HK-2 (cell line): ENCODE data around the gene SLC4A11.
"Not testable (repeated sequence)": the region's sequence is repeated elsewhere in the genome, so short reads cannot be mapped to it uniquely, and the experiment has no call there.

Source experiments
- DNase-seq: peaks from one replicate; pipeline ENCODE4 v3.0.0-alpha.2; 2018; ENCODE audit not compliant: unreplicated experiment

The SLC4A11 gene

DNA sequence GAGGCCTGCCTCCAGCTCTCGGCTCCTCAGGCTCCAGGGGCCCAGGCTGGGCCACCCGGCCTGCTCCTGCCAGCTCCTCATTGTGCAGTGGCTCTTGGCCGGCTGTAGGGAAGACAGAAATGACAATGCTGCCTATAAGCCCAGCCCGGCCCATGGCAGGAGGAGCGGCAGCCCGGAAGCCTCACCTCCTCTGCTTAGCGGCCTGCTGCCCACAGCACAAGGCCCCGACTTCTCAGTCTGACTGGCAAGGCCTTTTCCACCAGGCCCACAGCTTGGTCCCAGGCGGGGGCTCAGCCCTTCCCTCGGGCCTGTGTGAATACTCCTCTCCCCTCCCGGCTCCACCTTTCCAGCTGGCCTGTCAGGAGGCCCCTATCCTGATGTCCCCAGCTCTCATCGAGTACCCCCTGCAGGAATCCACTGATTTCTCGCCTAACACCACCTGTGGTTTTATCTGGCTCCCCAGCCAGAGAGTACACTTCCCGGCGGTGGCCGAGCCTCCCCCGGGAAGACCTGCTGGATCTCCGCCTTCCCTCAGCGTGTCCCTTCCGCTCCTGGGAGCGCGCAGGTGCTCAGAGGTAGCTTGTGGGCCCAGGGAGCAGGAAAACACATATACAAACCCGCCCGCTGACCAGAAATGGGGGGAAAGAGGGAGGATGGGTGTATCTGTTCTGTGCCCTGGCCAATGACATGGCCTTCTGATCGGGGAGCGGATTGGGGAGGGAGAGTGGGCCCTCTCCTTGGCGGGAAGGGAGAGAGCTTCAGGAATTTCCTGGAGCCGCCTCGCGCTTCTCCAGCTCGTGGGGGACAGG, 35.5 kb downstream of the SLC4A11 start:
- peak; percentile 61 for DNase-seq

DNA sequence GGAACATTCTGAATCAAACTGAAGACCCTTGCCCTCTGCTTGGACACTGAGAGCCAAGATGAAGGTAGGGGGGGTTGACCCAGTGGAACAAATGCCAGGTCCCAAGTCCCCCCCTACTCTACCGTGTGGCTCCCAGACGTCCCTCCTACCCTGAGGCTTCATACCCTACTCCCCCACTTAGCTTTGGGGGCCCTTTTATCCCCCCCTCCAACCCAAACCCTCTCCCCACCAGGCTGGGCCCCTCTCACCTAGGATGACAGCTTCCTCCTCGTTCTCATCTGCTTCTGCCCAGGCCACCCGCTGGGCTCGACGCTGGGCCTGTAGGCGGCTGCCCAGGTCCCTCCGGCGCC, 36.0 kb downstream of the SLC4A11 start:
- no peak for DNase-seq

DNA sequence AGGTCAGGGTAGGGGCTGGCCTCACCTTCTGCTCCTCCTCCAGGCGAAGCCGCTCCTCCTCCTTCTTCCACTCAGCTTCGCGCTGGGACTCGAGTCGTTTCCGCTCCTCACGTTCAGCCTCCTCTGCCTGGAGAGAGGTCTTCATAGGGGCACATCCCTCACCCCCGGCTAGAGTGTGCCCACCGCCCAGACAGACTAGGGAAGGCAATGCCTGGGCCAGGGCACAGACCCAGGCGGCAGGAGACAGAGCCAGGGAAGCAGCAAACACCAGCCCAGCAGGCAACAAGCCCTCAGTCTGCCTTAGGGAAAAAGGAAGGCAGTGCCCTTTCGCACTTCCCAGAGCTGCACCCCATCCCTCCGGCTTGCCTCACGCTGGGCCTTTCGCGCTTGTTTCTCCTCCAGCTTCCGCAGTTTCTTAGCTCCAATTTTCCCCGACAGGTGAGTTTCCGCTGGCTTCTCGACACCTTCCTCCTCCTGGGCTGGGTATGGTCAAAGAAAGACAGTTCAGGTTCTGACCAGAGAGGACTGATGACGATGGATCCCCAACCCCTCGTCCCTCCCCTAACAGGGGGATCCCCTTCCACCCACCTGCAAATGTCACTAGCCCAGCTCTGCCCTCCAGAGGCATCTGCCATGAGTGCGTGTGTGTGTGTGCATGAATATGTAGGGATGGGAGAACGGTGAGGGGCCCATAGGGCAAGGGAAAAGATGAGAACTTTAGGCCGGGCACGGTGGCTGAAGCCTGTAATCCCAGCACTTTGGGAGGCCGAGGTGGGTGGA, 38.8 kb downstream of the SLC4A11 start:
- no peak for DNase-seq

DNA sequence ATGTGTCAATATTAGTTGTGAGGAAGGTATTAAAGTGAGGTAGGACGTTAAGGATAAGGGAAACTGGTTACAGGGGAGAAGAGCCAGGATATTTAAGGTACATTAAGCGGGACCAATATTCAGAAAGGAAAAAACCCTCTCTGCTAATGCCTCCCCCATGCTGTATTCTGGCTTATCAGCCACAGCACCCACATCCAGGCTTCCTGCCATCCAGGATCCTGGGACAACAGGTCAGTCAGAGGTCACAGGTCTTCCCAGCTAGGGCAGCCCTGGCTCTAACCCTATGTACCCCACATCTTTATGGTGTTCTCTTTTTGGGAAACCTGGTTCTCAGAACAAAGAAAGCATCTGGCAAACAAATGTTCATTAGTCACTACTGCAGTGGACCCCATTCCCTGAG, 39.8 kb downstream of the SLC4A11 start:
- DNase-seq, result no peak

DNA sequence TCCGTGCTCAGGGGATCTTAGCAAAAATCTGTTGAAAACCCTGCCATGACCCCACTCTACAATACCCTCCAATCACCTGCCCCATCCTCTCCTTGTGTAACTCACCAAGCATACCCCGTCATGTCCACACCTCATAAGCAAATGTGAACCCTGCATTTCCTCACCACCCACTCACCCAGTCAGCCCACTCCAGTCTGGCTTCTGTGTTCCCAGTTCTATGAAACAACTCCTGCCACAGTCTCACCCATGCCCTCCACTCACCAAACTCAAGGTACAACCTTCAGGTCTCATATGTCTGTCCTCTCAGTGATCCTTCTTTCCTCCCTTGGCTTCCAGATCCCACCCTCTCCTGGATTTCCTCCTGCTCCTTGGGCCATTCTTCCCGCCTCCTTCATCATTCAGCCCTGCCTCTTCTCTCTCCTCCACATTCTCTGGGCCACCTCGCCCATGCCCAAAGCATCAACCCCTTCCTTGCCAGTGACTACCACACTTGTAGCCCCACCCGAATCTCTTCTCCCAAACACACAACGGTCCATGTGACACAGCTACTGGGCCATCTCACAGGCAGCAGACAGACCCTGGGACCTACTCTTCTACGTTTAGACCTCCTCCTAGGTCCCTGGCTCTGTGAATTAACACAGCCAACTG, 43.3 kb downstream of the SLC4A11 start:
- no peak for DNase-seq

DNA sequence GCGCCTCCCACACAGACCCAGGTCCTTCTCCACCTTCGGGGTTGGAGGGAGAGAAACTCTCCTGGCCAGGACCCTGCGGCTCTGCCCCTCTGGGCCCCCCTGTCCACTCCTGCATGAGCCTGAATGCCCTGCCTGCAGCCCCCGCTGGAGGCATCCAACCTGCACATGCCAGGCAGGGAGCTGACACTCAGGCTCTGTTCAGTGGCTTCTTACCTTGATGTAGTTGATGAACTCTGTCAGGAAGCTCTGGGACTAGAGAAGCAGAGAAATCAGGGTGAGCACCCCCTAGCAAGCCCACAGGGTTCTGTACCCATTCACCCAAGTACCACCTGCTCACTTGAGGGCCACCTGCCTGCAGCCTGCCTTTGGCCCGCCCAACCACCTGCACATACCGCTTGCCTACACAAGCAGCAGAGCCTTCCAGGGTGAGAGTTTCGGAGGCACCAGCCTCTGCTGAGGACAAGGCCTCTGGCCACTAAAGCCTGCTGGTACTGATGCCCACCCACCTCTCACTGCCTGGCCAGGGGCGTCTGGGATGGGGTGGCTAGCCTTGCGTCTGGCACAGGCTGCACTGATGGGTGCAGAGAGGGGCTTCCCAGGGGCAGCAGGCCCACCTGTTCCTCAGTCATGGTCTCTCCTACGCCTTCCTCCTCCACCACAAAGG, 44.2 kb downstream of the SLC4A11 start:
- no peak for DNase-seq

DNA sequence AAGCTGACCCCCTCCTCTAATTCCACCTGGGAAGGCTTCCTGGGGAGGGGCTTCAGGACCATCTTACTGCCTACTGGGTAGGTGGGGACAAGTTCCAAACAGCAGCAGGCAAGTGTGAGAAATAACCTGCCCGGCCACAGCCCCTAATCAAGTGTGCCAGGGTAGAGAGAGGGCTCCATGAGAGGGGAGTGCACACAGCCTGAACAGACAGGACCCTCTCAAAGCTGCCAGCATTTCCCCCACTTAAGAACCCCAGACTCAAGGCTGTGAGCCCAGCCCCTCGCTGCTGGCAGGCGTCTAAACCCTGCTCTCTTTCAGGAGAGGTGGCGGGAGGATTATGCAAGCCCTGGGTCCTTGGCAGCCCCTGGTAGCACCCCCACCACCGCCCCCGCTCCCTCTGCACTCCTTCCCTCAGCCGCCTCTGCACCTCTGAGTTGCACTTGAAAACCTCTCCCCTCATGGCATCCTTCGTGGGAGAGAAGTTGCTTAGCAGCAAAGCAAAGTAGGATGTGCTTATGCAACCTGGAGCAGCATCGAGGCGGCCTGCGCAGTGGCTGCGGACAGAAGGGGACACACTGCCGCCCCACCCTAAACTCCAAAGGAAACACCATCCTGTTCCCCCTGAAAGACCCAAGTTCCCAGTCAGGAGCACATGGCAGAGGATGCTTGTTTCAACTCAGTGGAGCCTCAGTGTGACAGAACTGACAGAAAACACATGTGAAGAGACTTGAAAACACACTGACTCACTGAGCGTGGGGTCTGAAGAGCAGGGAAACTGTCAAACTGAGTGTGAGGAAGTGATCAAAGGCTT, 45.0 kb downstream of the SLC4A11 start:
- DNase-seq, result no peak

DNA sequence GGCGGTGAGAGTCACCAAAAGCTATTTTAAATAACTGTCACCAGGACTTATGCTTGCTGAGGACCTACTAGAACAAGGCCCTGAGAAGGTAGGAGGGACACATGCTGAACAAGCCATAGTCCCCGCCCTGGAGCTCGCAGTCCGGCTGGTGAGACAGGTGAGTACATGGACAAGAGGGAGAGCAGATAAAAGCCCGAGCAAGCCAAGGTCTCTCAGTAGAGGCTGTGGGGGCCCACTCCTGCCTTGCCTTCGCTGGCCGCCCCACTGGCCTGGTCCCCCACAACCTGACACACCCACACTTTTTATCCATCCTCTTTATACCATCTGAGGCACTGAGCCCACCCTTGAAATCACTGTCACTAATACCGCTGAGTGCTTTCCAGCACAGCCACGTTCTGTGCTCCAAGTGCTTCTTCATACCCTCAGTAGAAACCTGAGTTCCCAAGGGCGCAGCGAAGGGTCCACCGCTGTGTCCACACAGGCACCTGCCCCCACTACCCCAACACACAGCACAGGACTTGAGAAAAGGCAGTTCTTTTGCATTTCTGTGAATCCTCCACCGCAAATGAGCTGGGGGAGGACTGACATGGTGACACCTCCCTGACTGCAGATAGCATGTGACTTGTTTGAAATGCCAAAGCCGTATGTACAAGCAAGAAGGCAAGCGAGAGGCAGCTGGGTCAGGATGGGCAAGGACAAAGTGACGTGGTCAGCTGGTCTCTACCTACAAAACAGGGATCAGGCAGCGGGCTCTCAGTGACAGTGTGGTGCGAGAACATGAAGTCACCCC, 46.6 kb downstream of the SLC4A11 start:
- DNase-seq, result no peak

DNA sequence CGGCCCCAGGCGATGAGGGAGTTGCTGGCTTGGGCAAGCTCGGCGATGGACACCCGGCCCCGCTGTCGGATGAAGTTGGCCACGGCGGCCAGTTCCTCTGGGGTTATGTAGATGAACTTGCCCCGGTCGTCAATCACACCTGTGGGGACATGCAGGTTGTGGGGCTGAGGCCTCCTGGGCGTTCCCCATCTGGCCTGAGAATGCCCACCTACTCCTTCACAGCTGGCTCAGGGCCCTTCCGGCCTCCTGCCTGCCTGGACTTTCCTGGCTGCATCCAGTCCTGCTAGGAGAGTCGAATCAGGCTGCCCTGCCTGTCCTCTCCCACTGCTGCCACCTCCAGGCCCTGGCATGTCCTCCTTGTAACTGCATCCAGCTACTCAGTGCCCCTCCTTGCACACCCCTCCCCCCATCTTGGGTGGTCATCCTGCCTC, 48.3 kb downstream of the SLC4A11 start:
- no peak for DNase-seq

DNA sequence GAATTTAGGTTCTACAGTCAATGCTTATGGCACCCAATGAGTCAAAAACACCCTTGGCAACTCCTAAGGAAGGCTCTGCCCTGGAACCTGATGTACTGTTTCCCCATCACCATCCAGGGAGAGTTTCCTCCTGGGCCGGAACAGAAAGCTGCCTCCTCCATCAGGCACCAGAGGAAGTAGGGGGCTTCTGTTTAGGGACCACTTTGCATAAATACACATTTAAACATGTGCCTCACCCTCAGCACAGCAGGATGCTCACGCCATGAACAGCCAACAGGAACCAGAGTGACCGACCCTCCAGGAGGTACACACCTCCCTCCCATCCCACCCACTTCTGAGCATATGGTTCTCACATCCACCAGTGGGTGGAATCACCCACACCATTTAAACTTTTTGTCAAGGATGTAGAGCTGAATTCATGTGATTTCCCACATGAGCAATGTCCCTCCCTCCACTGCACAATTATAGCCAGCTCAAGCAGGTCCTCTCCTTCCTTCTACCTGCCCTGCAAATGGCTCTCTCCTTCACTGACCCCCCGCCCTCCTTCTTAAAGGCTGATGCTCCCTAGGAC, 49.3 kb downstream of the SLC4A11 start:
- DNase-seq, result no peak

DNA sequence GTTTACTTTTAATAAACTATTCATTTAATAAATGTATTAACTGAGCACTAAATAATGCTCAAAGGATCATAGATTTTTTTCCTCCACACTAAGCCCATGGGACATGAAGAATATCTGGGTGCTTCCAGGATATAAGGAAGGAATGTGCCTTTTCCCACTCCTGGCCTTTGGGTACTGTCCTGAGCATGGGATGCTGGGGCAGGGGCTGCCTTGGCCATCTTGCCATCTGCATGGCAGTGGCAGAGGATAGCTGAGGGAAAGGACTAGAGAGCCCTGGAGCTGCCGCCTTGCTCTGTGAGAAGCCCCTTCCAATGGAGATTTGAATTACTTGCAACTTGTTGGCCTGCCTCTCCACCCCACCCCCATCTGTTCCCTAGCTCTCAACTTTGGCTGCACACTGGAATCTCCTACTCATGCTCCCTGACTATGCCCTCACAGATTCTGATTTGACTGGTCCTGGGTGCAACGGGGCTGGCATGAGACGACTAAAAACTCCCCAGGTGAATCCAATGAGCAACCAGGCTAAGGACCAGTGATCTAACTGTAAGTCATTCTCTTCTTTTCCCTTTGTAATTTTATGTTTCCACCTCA, 50.1 kb downstream of the SLC4A11 start:
- DNase-seq, result no peak

DNA sequence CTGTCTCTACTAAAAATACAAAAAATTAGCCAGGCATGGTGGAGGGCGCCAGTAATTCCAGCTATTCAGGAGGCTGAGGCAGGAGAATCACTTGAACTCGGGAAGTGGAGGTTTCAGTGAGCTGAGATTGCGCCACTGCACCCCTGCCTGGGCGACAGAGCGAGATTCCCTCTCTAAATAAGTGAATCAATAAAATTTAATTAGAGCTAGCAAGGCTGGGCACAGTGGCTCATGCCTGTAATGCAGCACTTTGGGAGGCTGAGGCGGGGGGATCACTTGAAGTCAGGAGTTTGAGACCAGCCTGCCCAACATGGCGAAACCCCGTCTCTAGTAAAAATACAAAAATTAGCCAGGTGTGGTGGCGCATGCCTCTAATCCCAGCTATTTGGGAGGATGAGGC, 51.1 kb downstream of the SLC4A11 start:
- DNase-seq, result not testable (repeated sequence)

DNA sequence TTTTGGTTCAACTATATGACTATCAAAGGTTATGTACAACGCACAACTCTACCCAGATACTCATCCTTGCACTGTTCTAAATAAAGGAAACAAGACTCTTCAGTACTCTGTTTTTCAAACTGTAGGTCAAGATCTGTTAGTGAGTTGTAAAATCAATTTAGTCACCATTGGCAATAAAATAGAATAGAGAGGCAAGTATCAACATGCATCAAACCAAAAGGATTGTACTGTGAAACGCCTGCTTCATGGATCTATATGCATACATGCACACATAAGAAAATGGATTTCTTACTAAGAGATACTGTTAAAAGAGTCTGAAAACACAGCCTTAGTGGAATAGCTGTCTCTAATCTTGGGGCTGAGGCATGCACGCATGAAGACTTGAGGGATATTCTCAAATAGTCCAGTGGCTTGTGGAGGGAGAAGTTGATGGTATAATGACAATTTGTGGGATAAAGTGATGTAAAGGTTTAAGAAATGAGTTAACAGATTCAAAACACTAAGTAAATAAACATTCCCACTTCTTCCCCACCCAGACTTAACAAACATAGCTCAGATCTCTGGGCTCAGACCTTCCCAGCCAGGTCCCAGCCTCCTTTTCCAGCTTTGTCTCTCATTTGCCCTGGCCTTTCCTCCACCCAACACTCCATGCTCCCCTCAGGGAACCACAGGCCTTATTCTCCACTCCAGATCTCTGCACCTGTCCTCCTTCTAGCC, 54.9 kb downstream of the SLC4A11 start:
- DNase-seq, result no peak

DNA sequence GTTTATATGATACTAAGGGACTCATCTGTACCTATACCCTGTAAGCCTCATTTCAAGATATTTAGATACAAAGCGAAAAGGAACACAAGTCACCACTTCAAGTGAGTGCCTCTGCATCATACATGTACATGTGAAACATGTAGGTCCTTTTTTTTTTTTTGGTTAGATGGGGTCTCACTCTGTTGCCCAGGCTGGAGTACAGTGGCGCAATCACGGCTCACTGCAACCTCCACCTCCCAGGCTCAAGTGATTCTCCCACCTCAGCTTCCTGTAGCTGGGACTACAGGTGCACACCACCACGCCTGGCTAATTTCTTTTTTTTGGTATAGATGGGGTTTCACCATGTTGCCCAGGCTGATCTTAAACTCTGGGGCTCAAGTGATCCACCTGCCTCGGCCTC, 56.6 kb downstream of the SLC4A11 start:
- DNase-seq, result not testable (repeated sequence)

DNA sequence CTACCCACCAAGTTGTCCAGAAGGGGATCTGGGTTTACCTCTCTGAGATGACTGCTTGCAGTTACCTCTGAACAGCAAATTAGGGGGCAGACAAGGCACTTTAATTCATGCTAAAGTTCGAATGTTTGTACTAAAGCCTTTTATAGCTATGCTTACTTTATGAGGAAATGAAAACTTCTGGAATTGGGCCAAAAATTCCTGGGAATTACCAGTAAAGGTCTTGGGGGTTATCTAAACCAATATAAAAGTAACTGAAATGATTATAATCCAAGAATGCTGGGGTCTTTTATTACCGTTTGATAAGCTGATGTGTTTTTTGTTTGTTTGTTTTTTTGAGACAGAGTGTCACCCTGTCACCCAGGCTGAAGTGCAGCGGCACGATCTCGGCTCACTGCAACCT, 57.7 kb downstream of the SLC4A11 start:
- no peak for DNase-seq

DNA sequence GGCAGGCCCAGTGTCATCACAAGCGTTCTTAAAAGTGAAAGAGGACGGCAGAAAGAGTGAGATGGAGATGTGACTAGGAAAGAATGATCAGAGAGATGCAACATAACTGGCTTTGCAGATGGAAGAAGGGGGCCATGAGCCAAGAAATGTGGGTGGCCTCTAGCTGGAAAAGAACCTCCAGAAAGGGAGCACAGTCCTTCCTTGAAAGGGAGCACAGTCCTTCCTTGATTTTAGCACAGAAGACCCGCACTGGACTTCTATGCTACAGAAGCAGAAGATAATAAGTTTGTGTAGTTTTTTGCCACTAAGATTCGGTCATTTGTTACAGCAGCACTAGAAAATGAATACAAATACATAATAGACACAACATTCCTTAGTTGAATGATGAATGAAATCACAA, 58.7 kb downstream of the SLC4A11 start:
- no peak for DNase-seq

DNA sequence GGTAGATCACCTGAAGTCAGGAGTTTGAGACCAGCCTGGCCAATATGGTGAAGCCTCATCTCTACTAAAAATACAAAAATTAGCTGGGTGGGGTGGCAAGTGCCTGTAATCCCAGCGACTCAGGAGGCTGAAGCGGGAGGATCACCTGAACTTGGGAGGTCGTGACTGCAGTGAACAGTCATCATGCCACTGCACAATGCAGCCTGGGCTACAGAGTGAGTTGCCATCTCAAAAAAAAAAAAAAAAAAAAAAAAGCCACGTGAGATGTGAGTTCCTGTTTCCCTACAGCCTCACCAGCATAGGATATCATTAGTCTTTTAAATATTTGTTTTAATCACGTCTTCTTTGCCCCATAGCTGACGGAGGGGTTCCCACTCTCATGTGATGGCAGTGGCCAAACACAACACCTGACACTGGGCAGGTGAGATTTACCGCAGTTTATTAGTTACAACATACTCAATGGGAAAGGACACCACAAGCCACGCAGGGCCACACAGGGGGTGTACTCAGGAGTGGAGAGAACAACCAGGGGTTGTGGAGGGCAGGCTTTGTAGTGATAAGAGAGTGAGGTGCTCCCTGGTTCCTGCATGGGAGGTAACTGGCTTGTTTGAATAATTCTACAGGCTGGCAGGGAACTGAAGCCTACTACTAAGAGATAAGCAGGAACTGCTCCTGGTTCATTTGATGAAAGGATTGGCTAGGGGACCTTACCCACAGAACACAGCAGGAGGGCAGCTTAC, 61.1 kb downstream of the SLC4A11 start:
- DNase-seq, result no peak
